ENCODE results near the gene NAA35. TPM values are rescaled to one million over a fixed set of nuclear protein-coding genes. Genes with fewer than 3 reads are reported as not detected.

Gene NAA35
- polyA plus RNA-seq, 1 experiment: 9.8 TPM

- Histone ChIP-seq H3K4me3 (ENCODE audit: low read depth, low read length) (no peak overlapping the region), H3K36me3 (ENCODE audit: control insufficient read depth, insufficient read depth, low read length) (peaks cover 2% of the 10 kb centered on the region), H3K27me3 (ENCODE audit: control insufficient read depth, insufficient read depth, low read length) (no peaks in the 10 kb centered on the region)
- ChIA-PET POLR2A (no interaction called here), CTCF (no interaction called here)
- DNase-seq (ENCODE audit: low read depth): no peak
- no peak for TF ChIP-seq CTCF (IDR thresholded peaks at IDR 0.05; ENCODE audit: insufficient read depth, low read depth, low read length)
Measured at GRCh38 chr9:86042199-86042978, 101.4 kb downstream of the NAA35 start.

GRCh38 chr9:86043586-86043985 is 102.6 kb downstream of the NAA35 start:
- no peak for DNase-seq (ENCODE audit: low read depth)
- POLR2A ChIA-PET: no interaction called here
- Histone ChIP-seq H3K27me3 (ENCODE audit: control insufficient read depth, insufficient read depth, low read length) (no peaks in the 10 kb centered on the region), H3K36me3 (ENCODE audit: control insufficient read depth, insufficient read depth, low read length) (peaks cover 2% of the 10 kb centered on the region), H3K4me3 (ENCODE audit: low read depth, low read length) (no peak overlapping the region)
- CTCF ChIA-PET: no interaction called here
- no peak for TF ChIP-seq CTCF (IDR thresholded peaks at IDR 0.05; ENCODE audit: insufficient read depth, low read depth, low read length)

- no peak overlapping the region for H3K4me3 ChIP-seq (ENCODE audit: low read depth, low read length)
- TF ChIP-seq CTCF (IDR thresholded peaks at IDR 0.05; ENCODE audit: insufficient read depth, low read depth, low read length): no peak
- ChIA-PET CTCF (interaction anchor here (1.3 kb wide), 1 partner anchor 14 kb away, joined by 4 read pairs; no protein-coding TSS in a partner anchor), POLR2A (no interaction called here)
- peaks cover 2% of the 10 kb centered on the region for H3K36me3 ChIP-seq (ENCODE audit: control insufficient read depth, insufficient read depth, low read length)
- DNase-seq (ENCODE audit: low read depth): no peak
- no peaks in the 10 kb centered on the region for H3K27me3 ChIP-seq (ENCODE audit: control insufficient read depth, insufficient read depth, low read length)
Measured at GRCh38 chr9:86043999-86044398, 103.1 kb downstream of the NAA35 start.

- no peak for TF ChIP-seq CTCF (IDR thresholded peaks at IDR 0.05; ENCODE audit: insufficient read depth, low read depth, low read length)
- ChIA-PET CTCF (interaction anchor here (1.1 kb wide), 1 partner anchor 28 kb away, joined by 3 read pairs; no protein-coding TSS in a partner anchor), POLR2A (no interaction called here)
- Histone ChIP-seq H3K36me3 (ENCODE audit: control insufficient read depth, insufficient read depth, low read length) (peaks cover 2% of the 10 kb centered on the region), H3K4me3 (ENCODE audit: low read depth, low read length) (no peak overlapping the region), H3K27me3 (ENCODE audit: control insufficient read depth, insufficient read depth, low read length) (no peaks in the 10 kb centered on the region)
- DNase-seq (ENCODE audit: low read depth): no peak
Measured at GRCh38 chr9:86045654-86046053, 104.7 kb downstream of the NAA35 start.

GRCh38 chr9:86046071-86046636 is 105.2 kb downstream of the NAA35 start:
- no peaks in the 10 kb centered on the region for H3K27me3 ChIP-seq (ENCODE audit: control insufficient read depth, insufficient read depth, low read length)
- H3K36me3 ChIP-seq (ENCODE audit: control insufficient read depth, insufficient read depth, low read length): peaks cover 2% of the 10 kb centered on the region
- DNase-seq (ENCODE audit: low read depth): no peak
- no peak for TF ChIP-seq CTCF (IDR thresholded peaks at IDR 0.05; ENCODE audit: insufficient read depth, low read depth, low read length)
- ChIA-PET POLR2A (no interaction called here), CTCF (interaction anchor here (1.1 kb wide), 1 partner anchor 28 kb away, joined by 3 read pairs; no protein-coding TSS in a partner anchor)
- no peak overlapping the region for H3K4me3 ChIP-seq (ENCODE audit: low read depth, low read length)
